ENCODE results near the gene SMIM45.

The SMIM45 gene

DNA sequence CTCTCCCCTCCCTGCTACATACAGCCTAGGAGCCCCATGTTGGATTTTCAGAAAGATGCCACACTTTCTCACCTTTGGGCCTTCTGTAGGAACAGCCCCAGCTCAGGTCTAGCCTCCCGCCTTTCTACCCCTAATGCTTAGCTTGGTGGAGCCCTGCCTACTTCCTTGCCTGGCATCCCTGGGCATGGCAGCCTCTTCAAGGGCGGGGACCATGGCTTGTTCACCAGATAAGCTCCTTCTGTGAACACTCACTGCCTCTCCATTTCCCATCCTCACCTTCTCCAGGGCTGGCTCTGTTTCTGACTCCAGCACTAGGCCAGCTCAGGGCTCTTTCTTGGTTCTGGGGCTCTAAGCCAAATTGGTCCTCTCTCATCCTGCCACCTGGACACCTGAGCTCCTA lies 18.7 kb downstream of the SMIM45 start:
- Histone ChIP-seq H3K27ac (ENCODE audit: low read depth, low read length) (no peak overlapping the region), H3K27me3 (ENCODE audit: control insufficient read depth, insufficient read depth, low read length) (no peaks in the 10 kb centered on the region), H3K9me3 (ENCODE audit: control insufficient read depth, insufficient read depth, low read length) (no peaks in the 10 kb centered on the region), H3K4me1 (ENCODE audit: control insufficient read depth, insufficient read depth, low read length) (peaks cover 33% of the 10 kb centered on the region), H3K36me3 (ENCODE audit: control insufficient read depth, insufficient read depth, low read length) (peaks cover 12% of the 10 kb centered on the region), H3K4me3 (ENCODE audit: low read depth, low read length) (no peak overlapping the region)
- DNase-seq (ENCODE audit: low read depth in 4 of 6, low spot score in 6 of 6) = no peak
- WGBS (ENCODE audit: insufficient coverage) = 89% methylated on average over 2 of the region's 2 CpGs

DNA sequence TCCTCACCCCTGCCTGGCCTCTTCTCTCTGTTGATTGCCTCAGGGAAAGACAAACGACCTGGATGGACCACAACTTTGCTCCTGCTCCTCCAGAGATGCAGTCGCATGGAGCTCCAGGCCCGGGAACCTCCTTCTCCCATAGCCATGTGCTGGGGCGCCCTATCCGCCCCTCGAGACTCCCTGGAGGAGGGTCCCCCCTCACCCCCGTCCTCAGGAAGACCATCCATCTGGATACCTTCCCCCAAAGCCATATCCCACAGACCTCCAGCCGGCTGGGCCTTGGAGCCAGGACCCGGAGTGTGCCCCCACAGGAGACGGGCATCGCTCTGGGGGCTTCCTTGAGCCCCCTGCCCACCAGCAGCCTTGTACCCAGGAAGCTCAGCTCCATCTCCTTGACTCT lies 19.5 kb downstream of the SMIM45 start:
- H3K4me3 ChIP-seq (ENCODE audit: low read depth, low read length) = no peak overlapping the region
- DNase-seq (ENCODE audit: low read depth in 4 of 6, low spot score in 6 of 6) = no peak
- H3K27ac ChIP-seq (ENCODE audit: low read depth, low read length) = no peak overlapping the region
- H3K27me3 ChIP-seq (ENCODE audit: control insufficient read depth, insufficient read depth, low read length) = no peaks in the 10 kb centered on the region
- no peaks in the 10 kb centered on the region for H3K9me3 ChIP-seq (ENCODE audit: control insufficient read depth, insufficient read depth, low read length)
- H3K4me1 ChIP-seq (ENCODE audit: control insufficient read depth, insufficient read depth, low read length) = peaks cover 38% of the 10 kb centered on the region
- 87% methylated on average over 9 of the region's 11 CpGs for WGBS (ENCODE audit: insufficient coverage)
- peaks cover 12% of the 10 kb centered on the region for H3K36me3 ChIP-seq (ENCODE audit: control insufficient read depth, insufficient read depth, low read length)

DNA sequence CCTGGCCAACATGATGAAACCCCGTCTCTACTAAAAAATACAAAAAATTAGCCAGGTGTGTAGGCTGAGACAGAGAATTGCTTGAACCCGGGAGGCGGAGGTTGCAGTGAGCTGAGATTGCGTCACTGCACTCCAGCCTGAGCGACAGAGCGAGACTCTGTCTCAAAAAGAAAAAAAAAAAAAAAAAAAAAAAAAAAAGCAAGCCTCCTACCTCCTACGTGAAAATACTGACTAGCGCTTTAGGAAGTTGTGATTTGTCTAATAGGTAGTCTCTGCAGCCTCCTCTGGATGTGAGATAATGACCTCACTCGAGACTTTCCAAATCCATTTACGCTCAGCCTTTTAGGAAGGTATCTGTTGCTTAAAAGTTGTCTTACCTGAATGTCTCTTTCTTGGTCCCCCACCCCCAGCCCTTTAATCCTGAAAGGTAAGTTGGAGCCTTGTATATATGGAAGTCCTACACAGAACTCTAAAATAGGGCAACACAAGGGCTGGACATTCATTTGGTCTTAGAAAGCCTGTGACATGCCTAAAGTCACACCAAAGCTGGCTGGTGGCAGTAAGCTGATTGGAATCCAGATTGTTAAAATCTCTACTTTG lies 22.8 kb downstream of the SMIM45 start:
- Histone ChIP-seq H3K4me1 (ENCODE audit: control insufficient read depth, insufficient read depth, low read length) (peaks cover 39% of the 10 kb centered on the region), H3K27me3 (ENCODE audit: control insufficient read depth, insufficient read depth, low read length) (no peaks in the 10 kb centered on the region), H3K27ac (ENCODE audit: low read depth, low read length) (no peak overlapping the region), H3K36me3 (ENCODE audit: control insufficient read depth, insufficient read depth, low read length) (peaks cover 19% of the 10 kb centered on the region), H3K9me3 (ENCODE audit: control insufficient read depth, insufficient read depth, low read length) (no peaks in the 10 kb centered on the region), H3K4me3 (ENCODE audit: low read depth, low read length) (no peak overlapping the region)
- DNase-seq (ENCODE audit: low read depth in 4 of 6, low spot score in 6 of 6) = no peak
- whole genome bisulfite sequencing (ENCODE audit: insufficient coverage) = no CpG with 5 or more reads among the region's 10 CpGs

DNA sequence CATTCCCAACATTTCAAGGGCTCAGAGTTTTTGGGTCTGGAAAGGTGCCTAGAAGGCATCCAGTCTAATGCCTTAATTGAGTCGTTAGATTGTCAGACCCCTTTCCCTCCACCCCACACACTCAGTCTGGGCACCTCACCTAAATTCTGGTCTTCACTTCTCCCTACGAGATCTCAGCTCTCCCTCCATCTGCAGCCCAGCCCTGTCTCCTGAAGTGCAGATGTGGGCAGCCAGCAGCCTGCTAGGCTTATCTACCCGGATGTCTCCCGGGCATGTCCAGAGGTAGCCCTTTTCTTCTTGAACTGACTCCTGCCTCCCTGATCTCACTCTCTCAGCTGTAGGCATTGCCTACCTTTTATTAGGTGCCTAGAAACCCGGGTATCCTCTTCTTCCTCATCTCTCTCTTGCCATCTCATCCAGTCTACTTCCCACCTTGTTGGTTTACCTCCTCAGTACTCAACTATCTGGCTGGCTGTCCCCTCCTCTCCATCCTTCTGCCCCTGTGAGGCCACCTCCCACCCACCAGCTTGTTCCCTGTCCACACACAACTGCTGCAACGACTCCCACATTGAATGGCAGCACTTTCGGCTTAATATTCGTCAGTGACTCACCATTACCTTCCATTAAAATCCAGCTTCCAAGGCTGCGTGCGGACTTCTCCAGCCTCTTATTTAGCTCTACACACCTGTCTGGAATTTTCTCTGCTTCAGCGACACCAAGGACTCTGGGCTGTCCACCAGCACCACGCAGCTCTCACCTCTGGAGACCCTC lies 23.5 kb downstream of the SMIM45 start:
- no peak for DNase-seq (ENCODE audit: low read depth in 4 of 6, low spot score in 6 of 6)
- 73% methylated on average over 12 of the region's 12 CpGs for WGBS (ENCODE audit: insufficient coverage)
- Histone ChIP-seq H3K27me3 (ENCODE audit: control insufficient read depth, insufficient read depth, low read length) (no peaks in the 10 kb centered on the region), H3K27ac (ENCODE audit: low read depth, low read length) (no peak overlapping the region), H3K4me1 (ENCODE audit: control insufficient read depth, insufficient read depth, low read length) (peaks cover 39% of the 10 kb centered on the region), H3K36me3 (ENCODE audit: control insufficient read depth, insufficient read depth, low read length) (peaks cover 22% of the 10 kb centered on the region), H3K4me3 (ENCODE audit: low read depth, low read length) (peak overlapping the region; percentile 27), H3K9me3 (ENCODE audit: control insufficient read depth, insufficient read depth, low read length) (no peaks in the 10 kb centered on the region)

DNA sequence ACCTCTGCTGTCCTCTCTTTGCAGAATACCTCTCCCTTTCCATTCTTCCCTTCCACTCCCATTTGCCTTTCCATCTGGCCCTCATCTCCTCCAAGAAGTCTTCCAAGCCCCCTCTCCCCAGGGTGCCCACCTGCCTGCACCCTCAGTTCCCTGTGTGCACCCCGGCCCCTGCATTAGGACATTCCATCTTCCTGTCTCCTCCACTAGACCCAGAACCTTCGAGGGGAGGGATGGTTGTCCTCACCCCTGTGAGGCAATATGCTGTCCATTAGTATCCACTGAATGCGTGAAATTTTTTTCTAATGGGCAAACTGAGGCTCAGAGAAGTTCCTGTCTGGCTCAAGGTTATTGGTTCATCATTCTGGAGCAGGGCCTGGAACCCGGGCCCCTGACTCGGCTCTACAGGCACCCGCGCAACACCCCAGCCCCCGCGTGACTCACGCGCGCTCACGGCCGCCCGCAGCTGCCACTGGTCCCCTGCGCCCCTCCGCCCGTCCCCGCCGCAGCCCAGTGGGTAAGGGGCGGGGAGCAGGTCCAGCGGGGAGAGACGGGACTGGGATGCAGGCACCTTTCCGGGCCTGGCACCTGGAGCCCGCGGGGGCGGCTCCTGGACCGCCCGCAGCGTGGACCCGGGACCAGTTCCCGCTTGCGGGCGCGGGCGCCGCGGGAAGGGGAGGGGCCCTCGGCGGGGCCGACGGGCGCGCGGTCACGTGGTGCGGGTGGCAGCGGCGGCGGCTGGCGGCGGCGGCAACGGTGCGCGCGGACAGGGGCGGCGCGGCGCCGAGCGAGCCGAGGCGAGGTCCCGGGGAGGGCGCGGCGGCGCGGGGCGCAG lies 24.3 kb downstream of the SMIM45 start:
- no peaks in the 10 kb centered on the region for H3K27me3 ChIP-seq (ENCODE audit: control insufficient read depth, insufficient read depth, low read length)

DNA sequence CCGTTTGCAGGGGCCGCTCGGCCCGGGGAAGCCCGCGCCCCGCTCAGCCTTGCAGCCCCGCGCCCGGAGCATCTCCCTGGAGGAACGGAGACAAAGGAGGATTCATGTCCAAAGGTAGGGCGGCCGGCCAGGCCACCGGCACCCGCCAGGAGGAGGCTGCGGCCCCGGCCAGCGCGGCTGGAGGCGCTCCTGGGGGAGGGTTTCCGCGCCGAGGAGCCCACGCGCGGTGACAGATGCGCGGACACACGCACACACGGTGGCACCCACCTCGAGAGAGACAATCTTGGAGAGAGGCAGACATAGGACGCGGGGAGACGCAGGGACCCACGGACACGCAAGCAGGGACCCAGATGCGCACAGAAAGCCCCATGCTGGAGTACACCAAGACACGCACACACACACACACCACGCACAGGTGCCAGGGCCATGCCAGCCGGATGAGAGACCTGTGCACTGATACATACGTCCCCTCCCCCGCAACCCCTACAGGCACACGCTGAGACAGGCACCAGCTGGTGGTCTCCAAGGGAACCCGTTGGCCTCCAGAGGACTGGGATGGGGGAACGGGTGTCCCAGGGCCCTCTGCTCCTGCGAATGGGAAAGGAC lies 25.1 kb downstream of the SMIM45 start:
- peak overlapping the region; percentile 7 for H3K27ac ChIP-seq (ENCODE audit: low read depth, low read length)
- H3K4me3 ChIP-seq (ENCODE audit: low read depth, low read length) = peak overlapping the region; percentile 58
- WGBS (ENCODE audit: insufficient coverage) = under 1% methylated on average over 42 of the region's 46 CpGs
- DNase-seq (ENCODE audit: low read depth in 4 of 6, low spot score in 6 of 6) = peak in 2 of 6 donors; percentile 80 to 85
- peaks cover 39% of the 10 kb centered on the region for H3K4me1 ChIP-seq (ENCODE audit: control insufficient read depth, insufficient read depth, low read length)
- H3K27me3 ChIP-seq (ENCODE audit: control insufficient read depth, insufficient read depth, low read length) = no peaks in the 10 kb centered on the region
- peaks cover 25% of the 10 kb centered on the region for H3K36me3 ChIP-seq (ENCODE audit: control insufficient read depth, insufficient read depth, low read length)
- no peaks in the 10 kb centered on the region for H3K9me3 ChIP-seq (ENCODE audit: control insufficient read depth, insufficient read depth, low read length)

More for the DNA sequence above, 24.3 kb downstream of the SMIM45 start:
- Histone ChIP-seq H3K4me1 (ENCODE audit: control insufficient read depth, insufficient read depth, low read length) (peaks cover 39% of the 10 kb centered on the region), H3K9me3 (ENCODE audit: control insufficient read depth, insufficient read depth, low read length) (no peaks in the 10 kb centered on the region), H3K4me3 (ENCODE audit: low read depth, low read length) (peak overlapping the region; percentile 27), H3K27ac (ENCODE audit: low read depth, low read length) (no peak overlapping the region), H3K36me3 (ENCODE audit: control insufficient read depth, insufficient read depth, low read length) (peaks cover 25% of the 10 kb centered on the region)
- peak in 4 of 6 donors; percentile 43 to 87 (median 69) for DNase-seq (ENCODE audit: low read depth in 4 of 6, low spot score in 6 of 6)
- under 1% methylated on average over 70 of the region's 72 CpGs for WGBS (ENCODE audit: insufficient coverage)

DNA sequence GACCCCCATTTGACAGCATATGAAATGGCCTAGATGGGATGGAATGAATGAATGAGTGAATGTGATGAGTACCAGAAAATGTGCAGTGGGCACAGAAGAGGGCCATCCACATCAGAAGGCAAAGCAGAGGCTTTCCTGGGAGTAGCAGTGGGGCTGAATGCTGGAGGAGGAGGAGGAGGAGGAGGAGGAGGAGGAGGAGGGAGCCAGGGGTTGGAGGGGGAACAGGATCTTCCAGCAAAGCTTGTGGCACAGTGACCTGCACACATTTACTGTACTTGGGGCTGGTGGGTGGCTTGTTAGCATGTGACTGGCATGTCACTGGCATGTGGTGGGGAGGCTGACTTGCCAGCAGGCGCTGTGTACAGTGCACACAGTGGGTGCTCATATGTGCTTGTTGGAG lies 26.8 kb downstream of the SMIM45 start:
- 100% methylated on average over 1 of the region's 1 CpG for WGBS (ENCODE audit: insufficient coverage)
- no peak for DNase-seq (ENCODE audit: low read depth in 4 of 6, low spot score in 6 of 6)
- Histone ChIP-seq H3K27me3 (ENCODE audit: control insufficient read depth, insufficient read depth, low read length) (no peaks in the 10 kb centered on the region), H3K27ac (ENCODE audit: low read depth, low read length) (no peak overlapping the region), H3K36me3 (ENCODE audit: control insufficient read depth, insufficient read depth, low read length) (peaks cover 37% of the 10 kb centered on the region), H3K4me1 (ENCODE audit: control insufficient read depth, insufficient read depth, low read length) (peaks cover 39% of the 10 kb centered on the region), H3K9me3 (ENCODE audit: control insufficient read depth, insufficient read depth, low read length) (no peaks in the 10 kb centered on the region), H3K4me3 (ENCODE audit: low read depth, low read length) (no peak overlapping the region)

DNA sequence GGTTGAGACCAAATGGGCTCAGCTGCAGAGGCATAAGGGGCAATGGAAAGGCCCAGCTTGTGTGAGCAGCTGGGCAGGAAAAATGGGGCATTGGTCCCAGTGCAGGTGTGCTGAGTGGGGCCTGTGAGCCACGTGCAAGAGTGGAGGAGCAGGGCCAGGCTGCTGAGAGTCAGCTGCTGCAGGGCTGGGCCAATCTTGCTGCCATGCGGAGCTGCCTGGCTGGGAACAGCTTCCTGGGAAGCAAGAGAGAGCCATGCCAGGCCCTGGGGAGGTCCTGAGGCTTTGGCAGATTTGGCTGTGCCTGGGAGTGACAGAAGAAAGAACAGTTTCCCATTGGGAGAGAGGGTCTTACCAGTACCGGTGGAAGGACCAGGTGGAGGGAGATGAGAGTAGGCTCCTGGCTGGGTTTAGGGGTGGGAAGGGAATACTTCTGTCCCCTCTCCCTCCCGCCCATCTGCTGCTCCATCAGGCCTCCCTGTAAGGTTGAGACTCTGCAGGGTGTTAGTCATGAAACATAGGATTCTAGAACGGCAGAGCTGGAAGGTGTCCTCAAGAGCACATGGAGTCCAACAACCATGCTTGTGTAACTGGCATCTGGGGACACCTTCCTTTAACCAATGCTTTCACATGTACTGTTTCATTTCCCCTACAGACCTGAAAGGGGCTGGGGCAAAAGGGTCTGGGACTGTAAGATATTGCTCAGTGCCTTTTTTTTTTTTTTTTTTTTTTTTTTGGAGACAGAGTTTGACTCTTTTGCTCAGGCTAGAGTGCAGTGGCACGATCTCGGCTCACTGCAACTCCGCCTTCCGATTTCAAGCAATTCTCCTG lies 27.7 kb downstream of the SMIM45 start:
- peaks cover 39% of the 10 kb centered on the region for H3K4me1 ChIP-seq (ENCODE audit: control insufficient read depth, insufficient read depth, low read length)
- peaks cover 37% of the 10 kb centered on the region for H3K36me3 ChIP-seq (ENCODE audit: control insufficient read depth, insufficient read depth, low read length)
- no peaks in the 10 kb centered on the region for H3K27me3 ChIP-seq (ENCODE audit: control insufficient read depth, insufficient read depth, low read length)
- WGBS (ENCODE audit: insufficient coverage) = 30% methylated on average over 2 of the region's 9 CpGs
- peak in 1 of 6 donors; percentile 65 for DNase-seq (ENCODE audit: low read depth in 4 of 6, low spot score in 6 of 6)
- no peak overlapping the region for H3K27ac ChIP-seq (ENCODE audit: low read depth, low read length)
- H3K9me3 ChIP-seq (ENCODE audit: control insufficient read depth, insufficient read depth, low read length) = no peaks in the 10 kb centered on the region
- no peak overlapping the region for H3K4me3 ChIP-seq (ENCODE audit: low read depth, low read length)

DNA sequence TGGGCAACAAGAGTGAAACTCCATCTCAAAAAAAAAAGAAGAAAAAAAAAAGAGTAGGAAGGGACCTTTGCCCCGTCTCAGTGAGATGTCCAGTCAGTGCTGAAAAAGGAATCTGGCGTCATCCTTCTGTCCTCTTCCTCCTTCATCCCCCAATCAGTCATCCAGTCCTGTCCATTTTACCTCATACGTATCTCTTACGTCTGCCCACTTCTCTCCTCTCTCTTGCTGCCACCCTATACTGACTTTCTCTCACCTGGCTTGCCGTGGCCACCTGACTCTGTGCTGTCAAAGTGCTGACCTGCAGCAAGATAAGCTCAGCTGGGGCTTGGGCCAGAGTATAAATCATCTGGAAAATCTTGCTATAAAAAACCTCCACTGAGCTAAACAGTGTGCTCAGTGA lies 30.9 kb downstream of the SMIM45 start:
- H3K4me3 ChIP-seq (ENCODE audit: low read depth, low read length) = no peak overlapping the region
- H3K9me3 ChIP-seq (ENCODE audit: control insufficient read depth, insufficient read depth, low read length) = no peaks in the 10 kb centered on the region
- 77% methylated on average over 3 of the region's 5 CpGs for WGBS (ENCODE audit: insufficient coverage)
- DNase-seq (ENCODE audit: low read depth in 4 of 6, low spot score in 6 of 6) = no peak
- H3K27ac ChIP-seq (ENCODE audit: low read depth, low read length) = no peak overlapping the region
- H3K4me1 ChIP-seq (ENCODE audit: control insufficient read depth, insufficient read depth, low read length) = peaks cover 18% of the 10 kb centered on the region
- H3K27me3 ChIP-seq (ENCODE audit: control insufficient read depth, insufficient read depth, low read length) = no peaks in the 10 kb centered on the region
- H3K36me3 ChIP-seq (ENCODE audit: control insufficient read depth, insufficient read depth, low read length) = peaks cover 63% of the 10 kb centered on the region

All from spinal cord (tissue), 9 donors.